Right lobe of liver (tissue), 6 donors: ENCODE results near the gene FGFR3. TPM values are rescaled to one million over a fixed set of nuclear protein-coding genes. Genes with fewer than 3 reads are reported as not detected.

Experiments used
- ATAC-seq, 4 donors: fragments of 200-7000 bp; cut with Tn5 transposase; one replicate each; pipeline ENCODE4 v1.9.1; 2020; ENCODE audit warnings: mild to moderate bottlenecking in 4 of 4, moderate library complexity in 4 of 4
- DNase-seq, 3 donors: peaks; one replicate each; pipeline ENCODE4 v3.0.0-alpha.2; 2020
- H3K27ac ChIP-seq, 3 donors: fragments of 200-600 bp; one replicate each; pipeline ENCODE4 v1.8.0; 2022
- H3K27me3 ChIP-seq, 2 donors: fragments of 200-600 bp; one replicate each; pipeline ENCODE4 v1.8.0; 2022
- H3K36me3 ChIP-seq, 4 donors: fragments of 200-600 bp; sonication (generic) in 1 of 4; one replicate each; pipeline versions ENCODE4 v1.5.1 to v1.8.0; 2017 to 2022; ENCODE audit warnings: control low read depth in 1 of 4
- H3K4me1 ChIP-seq, 4 donors: fragments of 200-600 bp; sonication (generic) in 1 of 4; one replicate each; pipeline versions ENCODE4 v1.5.1 to v1.8.0; 2017 to 2022; ENCODE audit warnings: control low read depth in 1 of 4
- H3K4me3 ChIP-seq, 3 donors: fragments of 200-600 bp; one replicate each; pipeline ENCODE4 v1.8.0; 2022
- H3K9me3 ChIP-seq, 4 donors: fragments of 200-600 bp; sonication (generic) in 1 of 4; one replicate each; pipeline versions ENCODE4 v1.5.1 to v1.8.0; 2017 to 2022; ENCODE audit warnings: control low read depth in 1 of 4
- POLR2A ChIP-seq: fragments of 450-650 bp; IDR thresholded peaks from one replicate; pipeline ENCODE4 v1.6.1; 2017; ENCODE audit warnings: antibody characterized with exemption, mild to moderate bottlenecking
- WGBS: methylation state at CpG from one replicate; pipeline ENCODE4 v1.1.6; 2018; ENCODE audit warnings: low coverage, low lambda C conversion rate; ENCODE audit not compliant: insufficient coverage; ENCODE audit errors: missing lambda C conversion rate; 5-methylcytosine and 5-hydroxymethylcytosine counted together
- intact Hi-C, 2 donors: fragments of 100-400 bp; cut with DNase I; formaldehyde crosslinking; loops; one replicate each; pipeline versions ENCODE4 v1.11.2 to v1.14.1; 2022
- total RNA-seq, 6 experiments: library from RNA; depleted of rRNA in 2 of 6; stranded (reverse); fragments of >200 nt in 2 of 6; fragmentation: NEBNext Ultra II Directional in 3 of 6; extraction: Animal tissue kit (Norgen Biotek cat#: 25700) in 3 of 6; gene quantifications; one replicate each; pipeline versions ENCODE4 v1.1.0 to v1.2.4, GENCODE V29; 2016 to 2023
- TF ChIP-seq, protein P1 (sequence below), 4 donors: fragments of 200-600 bp in 3 of 4; fragments of 450-650 bp in 1 of 4; IDR thresholded peaks; one replicate each; pipeline versions ENCODE4 v1.5.1 to v1.8.0; 2016 to 2022; ENCODE audit warnings: antibody characterized with exemption in 4 of 4, mild to moderate bottlenecking in 2 of 4
- donor health status: DM: no; HTN: yes; CAD: no.
- donor health status: DM: no; HTN: no; CAD: no.
- donor health status: DM: no; HTN: no; CAD: no.
- donor health status: DM: no; HTN: yes; CAD: no.
- donor health status: DM: no; HTN: yes; CAD: no.

The FGFR3 gene
- total RNA-seq, 6 experiments from 2014 or later: 14.3 to 30.0 (median 25.7) TPM

DNA sequence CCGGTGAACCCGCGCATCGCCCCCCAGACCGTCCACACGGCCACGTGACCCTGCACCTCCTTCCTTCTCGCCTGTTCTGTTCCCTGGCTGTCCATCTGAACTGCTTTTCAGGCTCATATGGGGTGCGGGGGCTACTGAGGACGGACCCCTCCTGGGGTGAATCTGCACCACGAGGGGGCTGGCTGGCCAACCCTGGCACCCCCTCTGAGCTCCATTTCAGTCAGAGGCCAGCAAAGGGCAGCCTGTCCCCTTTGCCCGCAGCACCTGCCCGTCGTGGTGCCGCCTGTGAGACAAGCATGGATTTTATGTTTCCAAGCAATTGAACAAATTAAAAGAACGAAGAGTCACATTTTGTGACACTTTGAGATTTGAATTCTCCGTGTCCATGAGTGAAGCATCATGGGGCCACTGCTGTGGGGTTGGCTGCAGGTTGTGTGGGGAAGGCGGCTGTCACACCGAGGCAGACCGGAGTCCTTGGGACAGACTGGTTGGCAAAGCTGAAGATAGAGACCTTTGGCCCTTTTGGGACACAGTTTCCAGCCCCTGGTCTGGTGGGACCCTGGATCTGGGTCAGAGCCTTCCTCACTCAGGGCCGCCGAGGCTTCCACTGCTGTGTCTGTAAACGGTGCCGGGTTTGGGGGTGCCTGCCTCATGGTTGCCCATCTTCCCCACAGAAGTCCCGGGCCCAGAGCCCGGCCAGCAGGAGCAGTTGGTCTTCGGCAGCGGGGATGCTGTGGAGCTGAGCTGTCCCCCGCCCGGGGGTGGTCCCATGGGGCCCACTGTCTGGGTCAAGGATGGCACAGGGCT is 5.7 kb downstream of the FGFR3 start:
- DNase-seq: no peak
- peak overlapping the region in 1 of 3 donors; percentile 81 for H3K27ac ChIP-seq

DNA sequence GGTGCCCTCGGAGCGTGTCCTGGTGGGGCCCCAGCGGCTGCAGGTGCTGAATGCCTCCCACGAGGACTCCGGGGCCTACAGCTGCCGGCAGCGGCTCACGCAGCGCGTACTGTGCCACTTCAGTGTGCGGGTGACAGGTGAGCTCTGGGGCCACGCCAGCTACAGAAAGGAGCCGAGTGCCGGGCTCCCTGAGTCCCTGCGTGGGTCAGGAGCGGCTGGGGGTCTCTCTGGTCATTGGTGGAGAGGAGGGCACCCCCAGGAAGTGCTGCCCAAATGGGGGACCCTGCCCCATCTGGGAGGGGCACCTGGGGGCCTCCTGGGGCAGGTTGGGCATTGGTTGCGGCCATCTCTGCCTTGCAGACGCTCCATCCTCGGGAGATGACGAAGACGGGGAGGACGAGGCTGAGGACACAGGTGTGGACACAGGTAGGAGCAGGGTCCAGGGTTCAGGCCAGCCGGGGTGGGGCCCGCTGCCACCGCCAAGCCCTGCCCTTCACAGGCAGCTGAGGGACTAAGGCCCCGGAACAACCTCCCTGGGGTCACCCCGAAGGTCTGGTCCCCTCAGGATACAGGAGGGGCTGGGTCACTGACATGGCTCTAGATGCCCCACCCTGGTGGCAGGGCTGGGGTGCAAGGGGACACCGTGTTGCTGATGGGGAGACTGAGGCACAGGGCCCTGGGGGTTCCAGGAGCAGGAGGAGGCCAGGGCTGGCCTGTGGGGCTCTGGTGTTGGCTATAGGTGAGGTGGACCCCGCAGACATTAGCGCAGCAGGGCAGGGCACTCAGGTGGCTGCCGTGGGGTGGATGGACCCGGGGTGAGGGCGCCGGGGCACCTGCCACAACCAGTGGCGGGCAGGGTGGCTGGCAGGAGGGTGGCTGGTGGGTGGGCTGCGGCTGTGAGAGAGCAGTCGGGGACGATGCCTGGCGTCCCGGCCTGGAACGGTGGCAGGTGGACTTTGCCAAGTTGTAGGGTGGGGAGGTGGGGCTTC is 6.6 kb downstream of the FGFR3 start:
- H3K27ac ChIP-seq: no peak overlapping the region
- no peak for TF ChIP-seq POLR2A
- TF ChIP-seq, protein P1, sequence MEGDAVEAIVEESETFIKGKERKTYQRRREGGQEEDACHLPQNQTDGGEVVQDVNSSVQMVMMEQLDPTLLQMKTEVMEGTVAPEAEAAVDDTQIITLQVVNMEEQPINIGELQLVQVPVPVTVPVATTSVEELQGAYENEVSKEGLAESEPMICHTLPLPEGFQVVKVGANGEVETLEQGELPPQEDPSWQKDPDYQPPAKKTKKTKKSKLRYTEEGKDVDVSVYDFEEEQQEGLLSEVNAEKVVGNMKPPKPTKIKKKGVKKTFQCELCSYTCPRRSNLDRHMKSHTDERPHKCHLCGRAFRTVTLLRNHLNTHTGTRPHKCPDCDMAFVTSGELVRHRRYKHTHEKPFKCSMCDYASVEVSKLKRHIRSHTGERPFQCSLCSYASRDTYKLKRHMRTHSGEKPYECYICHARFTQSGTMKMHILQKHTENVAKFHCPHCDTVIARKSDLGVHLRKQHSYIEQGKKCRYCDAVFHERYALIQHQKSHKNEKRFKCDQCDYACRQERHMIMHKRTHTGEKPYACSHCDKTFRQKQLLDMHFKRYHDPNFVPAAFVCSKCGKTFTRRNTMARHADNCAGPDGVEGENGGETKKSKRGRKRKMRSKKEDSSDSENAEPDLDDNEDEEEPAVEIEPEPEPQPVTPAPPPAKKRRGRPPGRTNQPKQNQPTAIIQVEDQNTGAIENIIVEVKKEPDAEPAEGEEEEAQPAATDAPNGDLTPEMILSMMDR (IDR thresholded peaks at IDR 0.05): no peak
- DNase-seq (no peak), ATAC-seq (no peak)
- peaks cover 0 to 33% (median 15%) of the 10 kb centered on the region in 4 donors for H3K4me1 ChIP-seq
- H3K9me3 ChIP-seq: no peaks in the 10 kb centered on the region
- 73% methylated on average over 8 of the region's 41 CpGs for WGBS
- peaks cover 0 to 6% (median 0%) of the 10 kb centered on the region in 4 donors for H3K36me3 ChIP-seq
- H3K27me3 ChIP-seq: no peaks in the 10 kb centered on the region
- H3K4me3 ChIP-seq: no peak overlapping the region
- intact Hi-C loops: no loop called here

More for the DNA sequence above, 5.7 kb downstream of the FGFR3 start:
- Histone ChIP-seq H3K27me3 (no peaks in the 10 kb centered on the region), H3K4me3 (no peak overlapping the region), H3K36me3 (peaks cover 0 to 6% (median 0%) of the 10 kb centered on the region in 4 donors), H3K4me1 (peaks cover 0 to 33% (median 15%) of the 10 kb centered on the region in 4 donors), H3K9me3 (no peaks in the 10 kb centered on the region)
- intact Hi-C loops: no loop called here
- ATAC-seq: no peak
- TF ChIP-seq, protein P1 (IDR thresholded peaks at IDR 0.05): no peak
- no peak for TF ChIP-seq POLR2A
- WGBS: 55% methylated on average over 9 of the region's 30 CpGs

DNA sequence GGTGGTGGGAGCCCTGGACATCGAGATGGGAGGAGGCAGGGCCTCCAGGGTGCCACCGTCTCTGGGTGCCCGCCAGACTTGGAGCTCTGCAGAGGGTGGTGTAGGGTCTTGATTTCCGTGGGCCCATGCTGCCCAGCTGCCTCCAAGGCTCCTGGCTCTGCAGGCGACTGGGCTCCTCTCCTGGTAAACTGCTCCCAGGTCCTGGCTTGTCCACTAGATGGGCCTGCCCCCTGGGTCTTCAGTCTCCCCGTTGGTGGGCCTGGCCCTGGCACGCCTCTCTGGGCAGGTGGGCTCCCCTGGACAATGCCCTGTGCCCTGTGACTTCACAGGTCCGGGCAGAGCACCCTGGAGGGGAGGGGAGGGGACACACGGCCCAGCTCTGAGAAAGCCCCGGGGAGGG is 7.7 kb downstream of the FGFR3 start:
- Histone ChIP-seq H3K4me1 (peaks cover 0 to 29% (median 14%) of the 10 kb centered on the region in 4 donors), H3K36me3 (peaks cover 0 to 9% (median 0%) of the 10 kb centered on the region in 4 donors), H3K27ac (no peak overlapping the region), H3K9me3 (no peaks in the 10 kb centered on the region), H3K27me3 (no peaks in the 10 kb centered on the region), H3K4me3 (no peak overlapping the region)
- ATAC-seq: no peak
- WGBS: 80% methylated on average over 1 of the region's 10 CpGs
- TF ChIP-seq, protein P1 (IDR thresholded peaks at IDR 0.05): no peak
- no peak for TF ChIP-seq POLR2A
- intact Hi-C loops: no loop called here
- no peak for DNase-seq

DNA sequence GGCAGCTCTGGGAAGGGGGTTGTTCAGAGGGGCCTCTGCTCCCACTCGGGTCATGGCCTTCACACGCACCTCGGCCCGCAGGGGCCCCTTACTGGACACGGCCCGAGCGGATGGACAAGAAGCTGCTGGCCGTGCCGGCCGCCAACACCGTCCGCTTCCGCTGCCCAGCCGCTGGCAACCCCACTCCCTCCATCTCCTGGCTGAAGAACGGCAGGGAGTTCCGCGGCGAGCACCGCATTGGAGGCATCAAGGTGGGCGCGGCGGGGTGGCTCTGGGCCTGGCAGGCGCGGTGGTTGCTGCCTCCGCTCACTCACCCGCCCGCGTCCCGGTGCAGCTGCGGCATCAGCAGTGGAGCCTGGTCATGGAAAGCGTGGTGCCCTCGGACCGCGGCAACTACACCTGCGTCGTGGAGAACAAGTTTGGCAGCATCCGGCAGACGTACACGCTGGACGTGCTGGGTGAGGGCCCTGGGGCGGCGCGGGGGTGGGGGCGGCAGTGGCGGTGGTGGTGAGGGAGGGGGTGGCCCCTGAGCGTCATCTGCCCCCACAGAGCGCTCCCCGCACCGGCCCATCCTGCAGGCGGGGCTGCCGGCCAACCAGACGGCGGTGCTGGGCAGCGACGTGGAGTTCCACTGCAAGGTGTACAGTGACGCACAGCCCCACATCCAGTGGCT is 8.3 kb downstream of the FGFR3 start:
- DNase-seq (no peak), ATAC-seq (no peak)
- peaks cover 0 to 14% (median 0%) of the 10 kb centered on the region in 4 donors for H3K36me3 ChIP-seq
- no peak for TF ChIP-seq POLR2A
- TF ChIP-seq, protein P1 (IDR thresholded peaks at IDR 0.05): no peak
- intact Hi-C loops: no loop called here
- H3K4me1 ChIP-seq: peaks cover 0 to 23% (median 11%) of the 10 kb centered on the region in 4 donors
- H3K27ac ChIP-seq: no peak overlapping the region
- H3K27me3 ChIP-seq: no peaks in the 10 kb centered on the region
- H3K4me3 ChIP-seq: no peak overlapping the region
- no CpG with 5 or more reads among the region's 56 CpGs for WGBS
- H3K9me3 ChIP-seq: no peaks in the 10 kb centered on the region
